SK-N-SH (cell line): Measurements from ENCODE around the gene CCDC30. TPM values are rescaled to one million over a fixed set of nuclear protein-coding genes. Genes with fewer than 3 reads are reported as not detected.
A peak's percentile ranks its signal among the peaks of the same experiment; 100 is the strongest.
"Not testable (repeated sequence)": the region's sequence is repeated elsewhere in the genome, so short reads cannot be mapped to it uniquely, and the experiment has no call there.

ENCODE experiments used
- CTCF ChIA-PET: fragments of 300-600, 350-600 bp; formaldehyde crosslinking; extraction: SDS; loops from one replicate; lab custom pipeline; 2021; lab: Yijun Ruan, JAX
- POLR2A ChIA-PET: fragments of 350-600 bp; sonication (Branson Sonifier 250); formaldehyde crosslinking; extraction: SDS; loops from one replicate; lab custom pipeline; 2020; ENCODE audit warnings: antibody characterized with exemption, inconsistent platforms; lab: Yijun Ruan, JAX
- DNase-seq: peaks from one replicate; pipeline ENCODE4 v3.0.0; 2012
- H2AFZ ChIP-seq: fragments of 200-600 bp; sonication (generic); 2 replicates; pipeline ENCODE4 v1.8.1; 2016; ENCODE audit warnings: antibody characterized with exemption, mild to moderate bottlenecking, low read depth
- H3F3A ChIP-seq: fragments of 200-600 bp; sonication (generic); replicated peaks from 2 replicates; pipeline ENCODE3; 2016; ENCODE audit warnings: antibody characterized with exemption, mild to moderate bottlenecking; ENCODE audit not compliant: insufficient read depth
- H3K27ac ChIP-seq, 2 experiments: fragments of 200-500 bp in 1 of 2; fragments of 200-600 bp in 1 of 2; sonication (Bioruptor generic) in 1 of 2; sonication (generic), shearing (Covaris generic) in 1 of 2; 2 replicates each; pipeline versions ENCODE4 v1.5.1 to v1.6.1; 2014 to 2016; ENCODE audit warnings: low read depth in 2 of 2, inconsistent platforms in 1 of 2, low read length in 1 of 2, mild to moderate bottlenecking in 1 of 2, mixed read lengths in 1 of 2
- H3K27me3 ChIP-seq: fragments of 200-600 bp; sonication (generic), shearing (Covaris generic); 2 replicates; pipeline ENCODE4 v1.6.1; 2016; ENCODE audit warnings: mixed run types; ENCODE audit not compliant: insufficient read depth
- H3K36me3 ChIP-seq, 2 experiments: fragments of 200-500 bp in 1 of 2; fragments of 200-600 bp in 1 of 2; sonication (Bioruptor generic) in 1 of 2; sonication (generic) in 1 of 2; replicated peaks in 1 of 2; 2 replicates each; pipeline versions ENCODE3 to v1.5.1; 2014 to 2016; ENCODE audit warnings: low read length in 1 of 2, mild to moderate bottlenecking in 1 of 2; ENCODE audit not compliant: insufficient read depth in 2 of 2, control insufficient read depth in 1 of 2
- H3K4me1 ChIP-seq, 2 experiments: fragments of 200-500 bp in 1 of 2; fragments of 200-600 bp in 1 of 2; sonication (Bioruptor generic) in 1 of 2; sonication (generic), shearing (Covaris generic) in 1 of 2; 2 replicates each; pipeline versions ENCODE4 v1.5.1 to v1.6.1; 2014 to 2016; ENCODE audit warnings: low read depth in 1 of 2, low read length in 1 of 2, mixed run types in 1 of 2; ENCODE audit not compliant: insufficient read depth in 2 of 2, control insufficient read depth in 1 of 2
- H3K4me2 ChIP-seq: fragments of 200-600 bp; sonication (generic), shearing (Covaris generic); 2 replicates; pipeline ENCODE4 v1.6.1; 2017; ENCODE audit warnings: mixed run types
- H3K4me3 ChIP-seq, 2 experiments: fragments of 200-500 bp in 1 of 2; fragments of 200-600 bp in 1 of 2; sonication (Bioruptor generic) in 1 of 2; sonication (generic), shearing (Covaris generic) in 1 of 2; 2 replicates each; pipeline versions ENCODE4 v1.5.1 to v1.8.1; 2014 to 2016; ENCODE audit warnings: low read depth in 2 of 2, inconsistent platforms in 1 of 2, low read length in 1 of 2, mild to moderate bottlenecking in 1 of 2, mixed read lengths in 1 of 2, moderate library complexity in 1 of 2
- H3K79me2 ChIP-seq: fragments of 200-600 bp; sonication (generic); 2 replicates; pipeline ENCODE4 v1.8.1; 2017; ENCODE audit warnings: mild to moderate bottlenecking; ENCODE audit not compliant: insufficient read depth
- H3K9ac ChIP-seq: fragments of 200-600 bp; sonication (generic); 2 replicates; pipeline ENCODE4 v1.6.1; 2017; ENCODE audit warnings: mixed run types
- H3K9me2 ChIP-seq: fragments of 200-600 bp; sonication (generic); 2 replicates; pipeline ENCODE4 v1.6.1; 2017; ENCODE audit warnings: mixed run types
- H3K9me3 ChIP-seq: fragments of 200-600 bp; sonication (generic); 2 replicates; pipeline ENCODE4 v1.6.1; 2017; ENCODE audit warnings: mixed run types, mild to moderate bottlenecking, moderate library complexity
- H4K20me1 ChIP-seq: fragments of 200-600 bp; sonication (generic); 2 replicates; pipeline ENCODE4 v1.6.1; 2017; ENCODE audit warnings: mild to moderate bottlenecking, mixed run types; ENCODE audit not compliant: insufficient read depth
- CTCF ChIP-seq: fragments of 200-600 bp; sonication (generic); IDR thresholded peaks from 2 replicates; pipeline ENCODE4 v1.6.1; 2017; ENCODE audit warnings: antibody characterized with exemption, mild to moderate bottlenecking, moderate library complexity
- FOSL2 ChIP-seq: IDR thresholded peaks from 2 replicates; pipeline ENCODE4 v1.4.0; 2012; ENCODE audit warnings: low read depth, mild to moderate bottlenecking, moderate library complexity, borderline replicate concordance
- MEF2A ChIP-seq: IDR thresholded peaks from 2 replicates; pipeline ENCODE4 v1.4.0; 2012; ENCODE audit warnings: low read depth, borderline replicate concordance
- RCOR1 ChIP-seq: fragments of 150-350 bp; IDR thresholded peaks from 2 replicates; pipeline ENCODE4 v1.6.1; 2017; ENCODE audit warnings: antibody characterized with exemption, low read length
- RFX5 ChIP-seq: IDR thresholded peaks from 2 replicates; pipeline ENCODE4 v1.6.1; 2012; ENCODE audit warnings: mild to moderate bottlenecking, improper control_type of control experiment, low read length
- TEAD4 ChIP-seq: IDR thresholded peaks from 2 replicates; pipeline ENCODE4 v1.4.0; 2012; ENCODE audit warnings: mild to moderate bottlenecking, borderline replicate concordance; ENCODE audit not compliant: insufficient read depth
- USF1 ChIP-seq: IDR thresholded peaks from 2 replicates; pipeline ENCODE4 v1.4.0; 2012; ENCODE audit warnings: low read depth, borderline replicate concordance
- YY1 ChIP-seq: IDR thresholded peaks from 2 replicates; pipeline ENCODE4 v1.4.0; 2012; ENCODE audit warnings: low read depth, mild to moderate bottlenecking
- ZBTB33 ChIP-seq: IDR thresholded peaks from 2 replicates; pipeline ENCODE4 v1.4.0; 2012; ENCODE audit warnings: low read depth, borderline replicate concordance
- WGBS: methylation state at CpG from one replicate; pipeline ENCODE4 v1.1.6; 2017; ENCODE audit warnings: low lambda C conversion rate; 5-methylcytosine and 5-hydroxymethylcytosine counted together
- polyA plus RNA-seq, 3 experiments: library from polyadenylated mRNA; depleted of rRNA; stranded (reverse); fragments of >200 nt; gene quantifications; 2 replicates each; pipeline ENCODE4 v1.2.3, GENCODE V29; 2012

Gene CCDC30
- polyA plus RNA-seq, 1 of the 3 experiments (the other 2 are of a cell fraction), result 0.94 TPM

GRCh38 chr1:42506576-42506975 is 43.5 kb downstream of the CCDC30 start:
- Histone ChIP-seq H3K9ac (no peak overlapping the region), H4K20me1 (no peaks in the 10 kb centered on the region), H3K4me3 (no peak overlapping the region), H3K27ac (no peak overlapping the region), H3K36me3 (peaks cover 0 to 14% of the 10 kb centered on the region in 2 experiments), H3K9me2 (no peaks in the 10 kb centered on the region), H3K79me2 (no peaks in the 10 kb centered on the region), H3K4me2 (no peak overlapping the region), H3K27me3 (no peaks in the 10 kb centered on the region), H3F3A (no peaks in the 10 kb centered on the region), H3K4me1 (no peaks in the 10 kb centered on the region)
- CTCF ChIA-PET, result no interaction called here
- no peak for DNase-seq
- POLR2A ChIA-PET, result no interaction called here
- TF ChIP-seq MEF2A (no peak), TEAD4 (no peak), ZBTB33 (no peak), RCOR1 (no peak), YY1 (no peak), RFX5 (no peak), FOSL2 (no peak), USF1 (no peak)
- TF ChIP-seq, all 33 proteins: peak for 0
- H3K9me3 ChIP-seq, result peaks cover 27% of the 10 kb centered on the region
- 8% methylated on average over 1 of the region's 1 CpG for WGBS
- H2AFZ ChIP-seq, result no peak overlapping the region

GRCh38 chr1:42511581-42512155 is 48.6 kb downstream of the CCDC30 start:
- H4K20me1 ChIP-seq, H3K4me2 ChIP-seq, POLR2A ChIA-PET, H2AFZ ChIP-seq, CTCF ChIA-PET, H3K4me3 ChIP-seq, H3K9ac ChIP-seq, H3K79me2 ChIP-seq, H3K27ac ChIP-seq, H3K27me3 ChIP-seq, H3F3A ChIP-seq, DNase-seq, H3K4me1 ChIP-seq, H3K9me2 ChIP-seq, H3K9me3 ChIP-seq: not testable (repeated sequence)
- WGBS, result 58% methylated on average over 6 of the region's 6 CpGs
- TF ChIP-seq CTCF, result peak; percentile 48
- H3K36me3 ChIP-seq, result peaks cover 0 to 14% of the 10 kb centered on the region in 2 experiments
